NOMO-1 (cell line): Measurements from ENCODE around the gene KRTAP5-4.
A peak's percentile ranks its signal among the peaks of the same experiment; 100 is the strongest.
"Not testable (repeated sequence)": the region's sequence is repeated elsewhere in the genome, so short reads cannot be mapped to it uniquely, and the experiment has no call there.

Experiments
- DNase-seq, 2 experiments: peaks; one replicate each; lab custom pipeline; 2025; ENCODE audit not compliant: unreplicated experiment in 2 of 2; lab: John Stamatoyannopoulos, UW

KRTAP5-4 gene

DNA sequence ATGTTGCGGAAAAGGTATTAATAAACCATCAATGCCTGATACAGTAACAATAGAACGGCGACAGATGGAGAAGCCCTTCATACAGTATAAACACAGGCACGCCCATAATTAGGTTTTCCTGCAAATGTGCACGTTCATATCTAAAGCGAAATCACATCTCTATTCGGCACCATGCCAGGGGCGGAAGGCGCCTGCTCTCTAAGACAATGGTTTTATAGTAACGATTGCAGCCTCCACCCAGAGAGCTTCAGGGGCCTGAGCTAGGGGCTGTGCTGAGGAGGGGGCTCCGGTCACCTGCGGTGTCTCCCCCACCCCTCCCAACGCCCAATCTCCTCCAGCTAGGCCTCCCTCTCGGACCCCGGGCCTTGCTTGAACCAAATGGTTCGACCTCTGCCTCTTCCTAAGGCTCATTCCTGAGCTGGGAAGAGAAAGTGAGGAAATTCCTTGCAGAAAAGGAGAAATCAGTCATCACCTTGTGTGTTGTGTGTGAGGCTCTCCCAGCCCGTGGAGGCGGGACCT, 17.2 kb upstream of the KRTAP5-4 start:
- DNase-seq: no peak

DNA sequence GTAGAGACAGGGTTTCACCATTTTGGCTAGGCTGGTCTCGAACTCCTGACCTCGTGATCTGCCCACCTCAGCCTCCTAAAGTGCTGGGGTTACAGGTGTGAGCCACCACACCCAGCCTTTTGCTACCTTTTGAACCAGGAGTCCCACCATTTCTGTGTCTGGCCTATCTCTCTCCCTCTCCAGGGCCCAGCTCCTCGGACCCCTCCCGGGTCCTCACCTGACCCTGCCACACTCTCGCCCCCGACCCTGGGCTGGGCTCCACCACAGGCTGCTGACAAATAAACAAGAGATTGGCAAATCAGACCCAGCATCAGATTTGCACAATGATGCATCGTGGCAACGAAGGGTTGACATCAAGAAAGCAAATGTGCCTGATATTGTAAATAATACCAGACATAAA, 16.4 kb upstream of the KRTAP5-4 start:
- no peak for DNase-seq

DNA sequence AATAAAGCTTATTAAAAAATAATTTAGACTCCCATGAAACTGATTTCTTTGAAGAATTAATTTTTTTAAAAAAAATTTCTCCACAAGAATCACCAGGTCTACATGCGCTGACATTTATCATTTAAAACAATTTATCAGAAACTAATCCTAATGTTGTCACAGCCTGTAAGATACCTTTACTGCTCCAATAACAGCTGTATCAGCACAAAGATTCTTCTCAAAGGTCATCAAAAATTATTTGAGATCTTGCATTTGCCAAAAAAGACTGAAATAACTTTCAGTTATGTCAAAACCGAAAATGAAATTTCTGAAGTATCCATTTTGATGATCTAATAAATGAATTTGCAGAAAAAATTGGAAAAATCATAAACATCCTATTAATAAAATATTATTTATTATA, 15.7 kb upstream of the KRTAP5-4 start:
- no peak for DNase-seq

DNA sequence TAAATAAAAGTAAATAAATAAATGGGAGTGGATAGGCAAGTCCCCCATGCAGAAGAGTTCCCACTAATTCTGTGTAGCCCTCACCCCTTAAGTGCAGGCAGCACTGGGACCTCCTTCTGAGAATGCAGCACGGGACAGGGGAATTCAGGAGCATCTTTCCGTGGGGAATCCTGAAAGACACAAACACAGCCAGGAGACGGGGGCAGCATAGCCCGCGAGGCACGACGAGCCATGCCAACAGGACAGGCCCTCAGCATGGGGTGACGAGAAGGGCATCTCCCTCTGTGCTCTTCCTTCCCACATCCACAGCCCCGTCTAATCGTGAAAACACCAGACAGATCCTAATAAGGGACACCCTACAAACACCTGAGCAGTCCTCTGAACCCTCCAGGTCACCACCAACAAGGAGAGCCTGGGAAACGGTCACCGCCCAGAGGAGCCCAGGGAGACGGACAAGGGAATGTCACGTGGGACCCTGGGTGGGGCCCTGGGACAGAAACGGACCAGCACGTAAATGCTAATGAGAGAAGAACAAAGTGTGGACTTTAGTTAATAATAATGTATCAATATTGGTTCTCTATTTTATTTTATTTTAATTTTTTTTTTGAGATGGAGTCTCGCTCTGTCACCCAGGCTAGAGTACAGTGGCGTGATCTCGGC, 14.5 kb upstream of the KRTAP5-4 start:
- no peak for DNase-seq

DNA sequence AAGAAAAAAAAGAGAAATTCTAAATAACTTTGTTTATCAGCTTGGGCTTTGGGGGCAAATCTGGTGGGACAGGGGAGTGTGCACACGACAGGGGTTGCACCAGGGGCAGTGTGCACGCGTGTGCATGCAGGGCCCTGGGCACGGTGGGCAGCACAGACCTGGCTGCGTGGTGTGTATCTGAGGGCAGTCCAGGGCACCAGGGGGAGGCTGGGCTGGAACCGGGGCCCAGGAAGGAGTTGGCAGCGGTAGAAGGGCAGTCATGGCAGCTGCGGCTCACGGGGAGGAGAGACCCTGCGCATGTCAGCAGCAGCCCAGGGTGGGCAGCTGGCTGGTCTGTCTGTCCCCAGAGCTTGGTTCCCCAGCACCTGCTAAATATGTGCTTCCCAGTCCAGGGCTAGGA, 11.9 kb upstream of the KRTAP5-4 start:
- DNase-seq: no peak

DNA sequence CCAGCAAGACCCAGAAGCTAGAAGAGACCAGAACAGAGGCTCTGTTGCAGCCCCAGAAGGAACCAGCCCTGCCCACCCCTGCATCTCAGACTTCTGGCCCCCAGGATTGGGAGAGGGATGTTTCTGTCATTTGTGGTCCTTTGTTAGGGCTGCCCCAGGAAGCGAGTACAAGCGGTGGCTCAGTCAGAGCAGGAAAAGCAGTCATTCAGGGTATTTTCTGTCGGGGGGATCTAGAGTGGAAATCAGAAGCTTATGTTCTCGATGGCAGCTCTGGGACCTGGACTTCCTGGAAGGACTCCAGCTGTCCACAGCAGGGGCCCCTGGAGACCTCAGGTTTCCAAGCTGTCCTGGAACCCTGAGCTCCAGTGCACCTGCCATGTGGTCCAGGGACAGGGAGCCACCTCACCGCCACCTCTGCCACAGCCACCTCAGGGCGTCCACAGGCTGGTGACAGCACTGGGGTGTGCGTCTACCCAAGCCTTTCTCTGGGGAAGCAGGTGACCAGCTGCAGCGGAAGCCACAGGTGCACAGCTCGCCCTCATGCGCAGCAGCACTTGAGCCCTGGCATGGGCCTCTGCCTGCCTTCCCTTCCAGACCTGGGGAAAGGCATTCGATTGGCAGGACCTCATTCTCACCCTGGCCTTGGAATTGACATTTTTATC, 10.2 kb upstream of the KRTAP5-4 start:
- DNase-seq: no peak

DNA sequence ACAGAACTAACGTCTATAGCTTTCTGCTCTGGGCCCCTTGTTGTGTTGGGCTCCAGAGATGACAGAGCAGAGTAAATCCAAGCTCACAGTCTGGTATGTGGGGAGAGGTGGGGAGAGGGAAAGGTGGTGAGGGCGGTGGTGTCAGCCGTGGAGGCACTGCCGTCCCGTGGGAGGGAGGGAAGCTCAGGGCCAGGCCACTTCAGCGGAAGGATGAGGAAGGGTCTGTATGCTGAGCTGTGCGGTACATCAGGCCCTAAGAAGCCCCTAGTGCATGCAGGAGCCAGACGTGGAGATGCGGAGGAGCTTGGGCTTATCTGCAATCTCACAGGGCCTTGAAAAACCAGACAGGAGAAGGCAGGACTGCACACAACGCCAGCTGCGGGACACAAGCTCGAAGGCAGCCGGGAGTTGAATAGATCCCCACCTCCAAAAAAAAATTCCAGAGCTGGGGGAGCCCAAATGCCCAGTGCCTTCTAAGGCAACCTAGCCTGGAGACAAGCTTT, 9.2 kb upstream of the KRTAP5-4 start:
- DNase-seq: no peak

DNA sequence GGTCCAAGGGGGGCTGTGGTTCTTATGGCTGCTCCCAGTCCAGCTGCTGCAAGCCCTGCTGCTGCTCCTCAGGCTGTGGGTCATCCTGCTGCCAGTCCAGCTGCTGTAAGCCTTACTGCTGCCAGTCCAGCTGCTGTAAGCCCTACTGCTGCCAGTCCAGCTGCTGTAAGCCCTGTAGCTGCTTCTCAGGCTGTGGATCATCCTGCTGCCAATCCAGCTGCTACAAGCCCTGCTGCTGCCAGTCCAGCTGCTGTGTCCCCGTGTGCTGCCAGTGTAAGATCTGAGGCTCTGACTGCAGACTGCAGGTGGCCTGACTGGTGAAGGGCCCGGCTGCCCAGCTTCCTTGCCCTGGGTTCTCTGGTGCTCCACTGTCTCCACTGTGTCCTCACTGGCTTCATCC, 8.3 kb upstream of the KRTAP5-4 start:
- no peak for DNase-seq

DNA sequence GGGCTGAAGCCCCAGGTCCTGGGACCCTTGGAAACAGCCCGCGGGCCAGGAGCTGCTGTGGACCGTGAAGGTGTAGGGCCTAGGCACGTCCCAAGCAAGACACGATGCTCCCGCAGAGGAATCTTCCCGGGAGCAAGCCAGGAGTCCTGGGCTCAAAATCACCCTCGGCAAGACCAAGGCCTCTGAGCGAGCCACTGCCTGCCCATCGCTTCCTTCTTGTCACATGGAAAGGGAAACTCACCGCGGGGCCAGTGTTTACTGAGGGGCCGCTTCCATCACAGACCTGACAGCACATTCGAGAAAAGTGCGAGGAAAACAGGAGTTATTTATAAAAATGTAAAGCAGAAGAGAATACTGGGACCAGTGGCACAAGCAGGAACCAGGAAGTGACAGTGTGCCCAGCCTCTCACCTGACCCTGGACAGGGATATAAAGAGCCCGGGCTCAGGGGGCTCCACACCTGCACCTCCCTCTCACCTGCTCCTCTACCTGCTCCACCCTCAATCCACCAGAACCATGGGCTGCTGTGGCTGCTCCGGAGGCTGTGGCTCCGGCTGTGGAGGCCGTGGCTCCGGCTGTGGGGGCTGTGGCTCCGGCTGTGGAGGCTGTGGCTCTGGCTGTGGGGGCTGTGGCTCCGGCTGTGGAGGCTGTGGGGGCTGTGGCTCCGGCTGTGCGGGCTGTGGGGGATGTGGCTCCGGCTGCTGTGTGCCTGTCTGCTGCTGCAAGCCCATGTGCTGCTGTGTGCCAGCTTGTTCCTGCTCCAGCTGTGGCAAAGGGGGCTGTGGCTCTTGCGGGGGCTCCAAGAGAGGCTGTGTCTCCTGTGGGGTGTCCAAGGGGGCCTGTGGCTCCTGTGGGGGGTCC, 7.6 kb upstream of the KRTAP5-4 start, which contains the start of gene KRTAP5-5:
Gene KRTAP5-5, plus strand, starts transcription at position 450 of the 860 bp plus-strand sequence. Its CDS starts 66 bp downstream, at position 516.
- DNase-seq: no peak

DNA sequence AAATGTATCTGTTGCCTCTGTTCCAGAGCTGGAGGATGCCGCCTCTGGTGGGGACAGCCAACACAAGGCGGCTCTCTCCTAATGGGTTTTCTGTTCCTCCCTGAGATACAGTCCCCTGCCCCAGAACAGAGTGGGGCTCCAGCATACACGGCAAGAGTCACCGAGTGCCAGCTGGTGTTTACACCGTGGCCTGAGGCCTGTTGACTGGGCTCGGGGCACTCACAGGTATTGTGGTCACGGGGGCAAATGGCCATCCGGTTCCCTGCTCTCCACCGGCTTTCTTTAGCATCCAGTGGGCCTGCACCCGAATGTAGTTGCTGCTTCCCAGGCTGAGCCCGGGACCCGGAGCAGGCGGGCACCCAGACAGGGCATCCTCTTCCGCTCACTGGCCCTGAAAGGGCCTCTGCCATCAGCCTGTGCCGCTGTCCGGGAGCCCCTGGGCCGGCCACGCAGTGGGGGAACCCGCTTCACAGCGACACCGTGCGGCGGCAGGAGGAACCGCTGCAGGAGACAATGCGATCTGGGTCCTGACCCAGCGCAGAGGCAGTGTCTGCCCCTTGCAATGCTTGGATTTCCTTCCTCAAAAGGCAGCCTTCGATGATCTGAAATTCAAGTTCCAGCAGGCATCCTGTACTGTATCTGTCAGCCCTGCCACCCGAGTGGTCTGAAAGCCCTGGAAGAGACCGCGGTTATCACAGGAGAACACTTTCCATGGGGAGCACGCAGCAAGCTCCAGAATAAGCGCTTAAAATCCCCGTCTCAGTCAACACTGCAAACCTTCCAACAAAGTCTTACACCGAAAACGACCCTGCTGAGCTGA, 6.8 kb upstream of the KRTAP5-4 start:
- DNase-seq: peak; percentile 20 to 49

DNA sequence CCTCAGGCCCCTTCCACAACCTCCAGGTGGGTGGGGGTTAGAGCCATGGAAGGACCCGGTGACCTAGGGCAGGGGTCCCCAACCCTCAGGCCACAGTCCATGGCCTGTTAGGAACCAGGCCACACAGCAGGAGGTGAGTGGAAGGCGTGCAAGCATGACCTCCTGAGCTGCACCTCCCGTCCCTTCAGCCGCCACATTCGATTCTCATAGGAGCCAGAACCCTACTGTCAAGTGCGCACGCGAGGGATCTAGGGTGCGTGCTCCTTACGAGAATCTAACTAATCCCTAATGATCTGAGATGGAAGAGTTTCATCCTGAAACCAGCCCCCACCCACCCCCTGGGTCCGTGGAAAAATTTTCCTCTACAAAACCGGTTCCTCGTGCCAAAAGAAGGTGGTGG, 3.6 kb upstream of the KRTAP5-4 start:
- DNase-seq: no peak

DNA sequence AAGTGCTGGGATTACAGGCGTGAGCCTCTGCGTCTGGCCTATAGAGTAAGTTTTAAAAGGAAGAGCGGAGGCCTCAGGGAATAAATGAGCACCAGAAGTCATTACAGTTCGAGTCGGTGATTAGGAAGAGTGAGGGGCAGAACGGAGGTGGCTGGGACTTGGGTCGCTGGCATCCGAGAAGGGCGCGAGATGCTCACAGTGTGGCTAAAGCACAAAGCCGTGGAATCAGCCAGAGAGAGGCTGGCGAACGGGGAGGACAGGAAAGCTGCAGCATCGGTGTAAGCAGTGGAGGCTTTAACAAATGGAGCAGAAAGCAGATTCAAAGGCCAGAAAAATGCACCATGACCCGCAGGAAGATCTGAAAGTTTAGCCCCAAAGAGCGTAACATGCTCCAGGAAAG, 2.7 kb upstream of the KRTAP5-4 start:
- no peak for DNase-seq

DNA sequence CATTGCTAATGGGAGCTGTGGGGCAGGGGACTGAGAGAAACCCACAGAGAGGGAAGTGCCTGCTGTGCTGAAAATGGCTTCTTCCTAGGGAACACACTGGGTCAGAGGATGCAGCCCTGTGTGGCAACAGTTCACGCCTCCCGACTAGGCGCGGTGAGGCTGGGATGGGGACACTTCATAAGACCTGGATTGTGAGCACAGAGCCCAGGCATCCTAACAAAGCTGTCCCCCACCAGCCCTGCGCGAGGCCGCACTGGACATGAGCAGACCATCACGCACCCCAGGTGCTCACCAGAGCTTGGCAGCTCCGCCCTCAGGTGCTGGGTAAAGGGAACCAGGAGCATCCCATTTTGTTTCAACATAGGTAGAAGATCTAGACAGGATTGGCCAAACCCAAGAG, 1.8 kb upstream of the KRTAP5-4 start:
- DNase-seq: no peak

DNA sequence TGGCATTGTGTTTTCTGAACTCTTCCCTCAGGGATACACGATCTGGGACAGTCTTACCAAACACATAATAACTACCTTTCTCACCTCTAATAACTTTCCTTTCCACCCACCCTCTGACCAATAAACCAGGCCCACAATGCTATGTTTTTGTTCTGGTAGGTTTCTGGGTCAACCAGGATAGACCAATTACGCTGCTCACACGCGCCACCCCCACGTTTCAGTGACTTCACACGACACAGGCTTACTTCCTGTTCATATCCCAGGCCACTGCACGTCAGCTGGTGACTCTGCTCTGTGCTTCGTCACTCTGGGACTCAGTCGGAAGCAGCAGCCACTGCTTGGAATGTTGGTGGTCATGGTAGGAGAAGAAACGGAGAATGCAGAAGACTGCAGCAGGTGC, 2.5 kb downstream of the KRTAP5-4 start:
- no peak for DNase-seq

DNA sequence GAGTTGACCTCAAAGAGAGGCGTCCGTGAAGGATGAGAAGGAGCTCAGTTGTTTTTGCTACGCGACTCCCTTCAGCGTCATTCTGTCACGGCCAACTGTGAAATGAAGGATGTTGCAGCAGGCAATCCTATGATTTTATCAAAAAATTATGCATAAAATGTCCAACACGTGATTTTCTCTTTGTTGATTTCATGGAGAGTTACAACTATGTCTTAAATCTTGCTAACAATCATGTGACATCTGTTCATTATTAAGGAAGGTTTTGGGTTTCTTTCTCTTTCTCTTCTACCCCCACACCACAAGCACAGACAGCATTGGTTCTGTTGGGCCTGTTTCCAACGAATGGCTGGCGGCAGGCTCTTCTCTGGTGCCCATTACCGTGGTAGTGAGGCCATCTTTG, 3.7 kb downstream of the KRTAP5-4 start:
- DNase-seq: no peak

DNA sequence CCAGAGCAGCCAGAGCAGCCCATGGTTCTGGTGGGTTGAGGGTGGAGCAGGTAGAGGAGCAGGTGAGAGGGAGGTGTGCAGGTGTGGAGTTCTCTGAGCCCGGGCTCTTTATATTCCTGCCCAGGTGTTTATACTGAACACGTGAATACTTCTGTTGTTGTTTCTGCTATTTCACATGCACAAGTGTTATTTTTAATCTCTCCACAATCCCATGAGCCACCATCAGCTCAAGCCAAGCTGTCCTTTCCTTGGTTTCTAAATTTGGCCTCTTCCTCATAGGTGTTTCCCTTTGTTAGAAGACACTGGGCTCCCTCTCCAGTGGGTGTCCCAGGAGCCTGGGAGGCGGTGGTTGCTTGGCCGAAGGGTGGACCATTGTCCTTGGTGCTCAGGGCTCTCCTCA, 13.6 kb downstream of the KRTAP5-4 start, which contains the start of gene KRTAP5-3:
Gene KRTAP5-3, minus strand, starts transcription at position 101 of the 400 bp plus-strand sequence. Its CDS starts 78 bp downstream, at position 23.
- no peak for DNase-seq

DNA sequence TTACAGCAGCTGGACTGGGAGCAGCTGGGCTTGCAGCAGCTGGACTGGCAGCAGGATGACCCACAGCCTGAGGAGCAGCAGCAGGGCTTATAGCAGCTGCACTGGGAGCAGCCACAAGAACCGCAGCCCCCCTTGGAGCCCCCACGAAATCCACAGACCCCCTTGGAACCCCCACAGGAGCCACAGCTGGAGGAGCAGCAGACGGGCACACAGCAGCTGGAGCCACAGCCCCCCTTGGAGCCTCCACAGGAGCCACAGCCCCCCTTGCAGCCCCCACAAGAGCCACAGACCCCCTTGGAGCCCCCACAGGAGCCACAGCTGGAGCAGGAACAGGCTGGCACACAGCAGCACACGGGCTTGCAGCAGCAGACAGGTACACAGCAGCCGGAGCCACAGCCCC, 14.0 kb downstream of the KRTAP5-4 start:
- not testable (repeated sequence) for DNase-seq

DNA sequence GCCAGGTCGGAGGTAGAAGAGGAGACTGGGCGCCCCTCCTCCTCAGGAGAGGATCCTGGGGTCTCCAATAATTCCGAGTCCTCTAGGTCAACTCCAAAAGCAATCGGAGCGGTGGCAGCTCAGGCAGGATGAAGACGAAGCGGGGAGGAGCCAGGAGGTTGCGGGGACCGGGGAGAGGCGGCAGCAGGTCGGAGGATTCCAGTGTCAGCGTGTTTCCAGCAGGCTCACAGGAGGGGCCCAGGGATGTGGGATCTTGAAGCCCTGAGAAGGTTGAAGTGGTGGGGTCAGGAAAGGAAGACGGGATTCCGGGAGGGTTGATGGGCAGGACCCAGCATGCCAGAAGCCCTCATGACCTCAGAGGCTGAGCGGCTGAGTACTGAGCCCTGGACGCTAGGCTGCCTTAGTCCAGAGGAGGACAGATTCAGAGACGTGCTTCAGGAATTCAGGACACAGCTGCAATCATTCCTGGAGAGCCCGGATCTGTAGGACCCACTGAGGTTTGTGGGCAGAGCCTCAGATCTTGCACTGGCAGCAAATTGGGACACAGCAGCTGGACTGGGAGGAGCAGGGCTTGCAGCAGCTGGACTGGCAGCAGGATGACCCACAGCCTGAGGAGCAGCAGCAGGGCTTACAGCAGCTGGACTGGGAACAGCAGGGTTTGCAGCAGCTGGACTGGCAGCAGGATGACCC, 14.6 kb downstream of the KRTAP5-4 start:
- not testable (repeated sequence) for DNase-seq

DNA sequence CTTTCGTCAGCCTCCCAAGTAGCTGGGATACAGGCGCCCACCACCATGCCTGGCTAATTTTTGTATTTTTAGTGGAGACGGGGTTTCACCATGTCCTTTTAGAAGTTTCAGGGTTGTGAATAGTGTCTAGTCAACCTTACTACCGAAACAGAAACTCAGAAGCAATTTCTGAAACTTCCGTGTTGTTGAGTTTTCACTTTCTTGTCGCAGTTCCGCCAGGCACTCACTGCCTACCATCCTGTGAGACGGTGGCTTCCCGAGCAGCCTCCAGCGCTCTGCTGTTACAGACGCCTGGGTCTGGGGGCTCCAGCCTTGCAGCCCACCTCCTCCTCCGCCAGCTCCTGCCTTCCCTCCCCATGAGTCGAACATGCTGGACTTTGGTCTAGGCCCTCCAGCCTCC, 16.0 kb downstream of the KRTAP5-4 start:
- DNase-seq: peak; percentile 10 to 63

DNA sequence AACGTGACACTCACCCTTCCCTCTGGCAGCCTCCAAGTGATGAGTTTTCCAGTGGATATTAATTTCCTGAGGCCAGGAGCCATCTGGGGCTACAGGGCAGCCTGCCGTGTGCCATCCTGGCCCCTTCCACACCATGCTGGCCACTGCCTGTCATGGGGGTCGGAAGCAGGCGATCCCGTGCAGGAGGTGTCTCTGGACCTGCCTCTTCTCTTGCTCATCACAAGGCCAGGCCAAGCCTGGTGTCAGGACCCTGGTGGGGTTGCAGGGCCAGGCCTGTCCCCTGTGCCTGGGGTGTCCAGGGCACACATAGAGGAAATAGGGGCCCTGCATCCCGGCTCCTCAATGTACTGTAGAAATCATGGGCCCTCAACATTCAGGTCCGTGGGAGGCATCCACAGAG, 17.2 kb downstream of the KRTAP5-4 start:
- no peak for DNase-seq
